Stimulated activated CD4-positive, alpha-beta T cell treated with anti-CD3 and anti-CD28 coated beads, TNF-alpha, amount 100 ng/mL, for 4 hours (primary cell): ENCODE data around the gene KIAA0513.

Source experiments
- DNase-seq, 3 experiments: peaks; one replicate each; pipeline ENCODE4 v3.0.0-alpha.2; 2020; ENCODE audit warnings: low read depth in 3 of 3

The KIAA0513 gene

DNA sequence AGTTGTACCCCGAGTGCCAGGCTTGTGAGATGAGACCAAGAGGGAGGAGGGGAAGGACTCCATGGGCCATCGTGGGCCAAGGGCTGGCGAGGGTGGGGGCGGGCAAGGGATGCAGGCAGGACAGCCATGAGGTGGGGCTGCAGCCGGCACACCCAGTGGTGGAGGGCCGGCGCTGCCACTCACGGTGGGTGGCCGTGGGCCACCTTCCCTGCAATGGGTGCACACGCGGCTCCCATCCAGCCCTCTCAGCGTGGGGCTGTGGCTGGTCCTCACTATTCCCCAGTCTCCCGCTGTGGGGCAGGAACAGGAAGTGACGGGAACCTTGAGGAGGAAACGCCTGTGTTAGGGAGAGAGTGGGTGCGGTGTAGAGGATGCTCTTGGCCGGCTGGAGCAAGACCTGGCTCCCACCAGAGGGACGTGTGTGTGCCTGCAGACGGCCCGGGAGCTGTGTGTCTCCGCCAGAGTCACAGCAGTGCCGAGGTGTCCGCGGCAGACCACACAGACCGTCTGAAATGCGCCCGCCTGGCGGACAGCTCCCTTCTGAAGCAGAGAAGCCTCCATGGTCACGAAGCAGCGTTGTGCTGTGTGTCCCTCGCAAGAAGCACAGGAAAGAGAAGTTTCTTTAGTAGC lies 61.1 kb downstream of the KIAA0513 start:
- no peak for DNase-seq

GRCh38 chr16:85089525-85089924 lies 61.9 kb downstream of the KIAA0513 start:
- DNase-seq = no peak

DNA sequence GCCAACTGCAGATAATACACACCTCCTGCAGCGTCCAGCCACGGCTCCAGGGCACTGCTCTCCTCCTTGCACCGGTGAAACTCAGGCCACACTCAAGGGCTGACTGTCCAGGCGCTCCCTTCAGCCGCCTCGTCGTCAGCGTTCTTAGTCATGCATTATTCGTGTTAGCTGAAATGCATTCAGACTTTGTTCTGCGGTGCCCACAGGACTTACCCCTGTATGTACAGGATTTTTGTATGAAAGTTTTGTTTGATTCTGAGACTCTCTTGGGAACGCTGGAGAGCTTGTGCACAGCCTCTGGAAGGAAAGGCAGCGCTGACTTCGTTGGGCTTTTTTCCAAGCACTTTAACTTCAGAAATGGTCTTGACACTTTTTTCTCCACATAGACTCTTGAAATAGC lies 62.6 kb downstream of the KIAA0513 start:
- no peak for DNase-seq

DNA sequence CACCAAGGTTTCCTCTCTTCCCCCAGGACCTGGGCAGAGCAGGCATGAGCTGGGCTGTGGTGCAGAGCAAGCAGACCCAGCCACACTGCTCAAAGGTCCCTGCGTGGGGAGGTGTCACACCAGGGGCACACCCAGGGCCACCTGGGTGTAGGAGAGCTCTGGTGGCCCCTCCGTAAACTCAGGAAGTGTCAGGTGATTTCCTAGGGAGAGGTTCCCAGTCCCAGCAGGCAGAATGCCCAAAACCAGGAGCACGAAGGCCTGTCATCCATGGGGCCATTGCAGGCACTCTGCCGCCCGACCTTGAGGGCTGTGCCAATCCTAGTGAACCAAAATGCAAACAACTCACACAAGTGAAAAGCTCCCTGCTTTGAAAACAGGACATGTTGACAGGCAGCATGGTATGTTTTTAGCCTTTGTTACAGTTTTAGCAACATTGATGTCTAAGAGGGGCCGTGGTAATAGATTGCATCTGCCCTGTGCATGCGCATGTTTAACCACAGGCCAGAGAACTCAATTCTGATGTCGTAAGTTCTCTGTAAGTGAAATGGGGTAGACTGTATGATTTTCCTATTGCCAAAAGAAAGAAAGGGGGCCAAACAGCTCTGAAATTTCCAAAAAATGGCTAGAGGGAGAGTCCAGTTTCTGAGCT lies 63.4 kb downstream of the KIAA0513 start:
- DNase-seq = no peak

- no peak for DNase-seq
Observed at GRCh38 chr16:85091522-85091910, 63.9 kb downstream of the KIAA0513 start.

- no peak for DNase-seq
Observed at GRCh38 chr16:85092309-85092708, 64.7 kb downstream of the KIAA0513 start.

- DNase-seq = no peak
Observed at GRCh38 chr16:85092851-85093250, 65.3 kb downstream of the KIAA0513 start.

DNA sequence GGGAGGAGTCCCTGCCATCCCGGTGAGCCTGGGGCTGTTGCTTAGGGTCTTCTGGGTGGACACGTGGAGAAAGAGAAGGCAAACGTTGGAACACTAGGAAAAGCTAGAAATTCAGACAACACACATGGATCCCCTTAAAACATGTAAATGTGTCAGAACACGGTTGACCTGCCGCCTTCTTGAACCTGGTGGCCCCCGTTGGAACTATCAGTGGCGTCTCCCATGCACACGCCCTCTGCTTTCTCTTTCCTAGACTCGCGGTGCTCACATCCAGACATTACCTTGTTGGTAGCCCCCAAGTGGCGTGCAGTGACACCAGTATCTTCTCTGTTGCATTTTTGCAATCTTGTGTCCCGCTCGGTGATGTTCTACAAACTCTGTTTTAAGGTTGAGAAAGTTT lies 66.1 kb downstream of the KIAA0513 start:
- no peak for DNase-seq

DNA sequence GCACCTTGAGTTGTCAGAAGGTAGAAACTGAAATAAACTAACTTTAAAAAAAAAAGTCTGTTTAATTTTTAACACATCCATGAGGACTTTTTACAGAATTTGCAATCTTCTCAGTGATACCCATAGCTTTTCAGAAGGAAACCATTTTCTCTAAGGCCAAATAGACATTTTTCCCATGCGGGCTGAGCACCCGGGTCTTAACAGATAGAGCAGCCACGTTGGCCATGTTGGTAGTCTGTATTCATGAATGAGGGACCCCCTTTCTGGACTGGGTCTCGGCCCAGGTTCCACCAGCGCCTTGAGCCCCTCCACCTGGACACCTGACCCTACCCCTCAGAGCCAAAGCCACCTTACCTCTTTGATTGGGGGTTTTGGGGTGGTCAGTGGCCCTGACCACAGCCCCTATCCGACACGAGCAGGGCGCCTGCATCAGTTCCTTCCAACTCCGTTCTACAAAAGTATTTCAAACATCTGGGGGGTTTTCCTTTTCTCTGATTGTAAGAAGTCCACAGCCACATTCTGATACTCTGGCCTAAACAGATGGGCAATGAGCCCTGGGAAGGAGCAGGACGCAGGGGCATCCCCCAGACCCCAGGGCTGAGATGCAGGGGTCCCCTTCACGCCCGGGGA lies 66.7 kb downstream of the KIAA0513 start:
- no peak for DNase-seq

GRCh38 chr16:85094812-85095211 lies 67.2 kb downstream of the KIAA0513 start:
- DNase-seq = no peak

DNA sequence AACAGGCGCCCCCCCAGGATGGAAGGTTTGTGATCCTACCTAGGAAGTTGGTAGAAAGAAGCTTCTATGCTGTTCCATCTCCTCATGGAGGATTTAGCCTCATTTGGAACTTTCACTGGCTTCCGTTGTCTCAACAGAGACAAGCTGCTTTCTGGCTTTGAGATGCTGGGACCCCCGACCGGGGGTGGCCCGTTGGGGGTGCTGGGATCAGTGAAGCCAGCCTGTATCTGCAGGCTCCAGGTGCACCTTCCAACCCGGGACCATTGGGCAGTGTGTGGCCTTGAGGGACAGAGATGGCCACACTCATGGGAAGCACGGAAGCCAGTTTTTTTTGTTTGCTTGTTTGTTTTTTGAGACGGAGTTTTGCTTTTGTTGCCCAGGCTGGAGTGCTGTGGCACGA lies 69.3 kb downstream of the KIAA0513 start:
- no peak for DNase-seq

DNA sequence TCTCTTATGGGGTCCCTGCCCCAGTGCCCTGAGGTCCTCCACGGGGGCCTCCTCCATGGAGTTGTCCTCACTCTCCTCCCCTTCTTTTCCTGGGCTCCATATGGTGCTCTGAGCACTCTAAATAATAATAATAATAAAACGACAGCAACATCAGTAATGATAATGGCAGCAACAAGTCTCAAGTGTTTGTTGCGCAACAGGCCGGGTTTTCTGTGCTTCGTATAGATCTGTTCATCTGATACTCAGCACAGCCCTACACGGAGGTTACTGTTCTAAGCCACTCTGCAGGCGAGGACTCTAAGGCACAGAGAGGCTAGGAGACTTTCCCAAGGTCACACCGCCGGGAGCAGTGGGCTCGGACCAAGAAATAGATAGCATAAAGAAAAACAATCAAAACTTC lies 71.0 kb downstream of the KIAA0513 start:
- DNase-seq = no peak

GRCh38 chr16:85100265-85100664 lies 72.7 kb downstream of the KIAA0513 start:
- no peak for DNase-seq

DNA sequence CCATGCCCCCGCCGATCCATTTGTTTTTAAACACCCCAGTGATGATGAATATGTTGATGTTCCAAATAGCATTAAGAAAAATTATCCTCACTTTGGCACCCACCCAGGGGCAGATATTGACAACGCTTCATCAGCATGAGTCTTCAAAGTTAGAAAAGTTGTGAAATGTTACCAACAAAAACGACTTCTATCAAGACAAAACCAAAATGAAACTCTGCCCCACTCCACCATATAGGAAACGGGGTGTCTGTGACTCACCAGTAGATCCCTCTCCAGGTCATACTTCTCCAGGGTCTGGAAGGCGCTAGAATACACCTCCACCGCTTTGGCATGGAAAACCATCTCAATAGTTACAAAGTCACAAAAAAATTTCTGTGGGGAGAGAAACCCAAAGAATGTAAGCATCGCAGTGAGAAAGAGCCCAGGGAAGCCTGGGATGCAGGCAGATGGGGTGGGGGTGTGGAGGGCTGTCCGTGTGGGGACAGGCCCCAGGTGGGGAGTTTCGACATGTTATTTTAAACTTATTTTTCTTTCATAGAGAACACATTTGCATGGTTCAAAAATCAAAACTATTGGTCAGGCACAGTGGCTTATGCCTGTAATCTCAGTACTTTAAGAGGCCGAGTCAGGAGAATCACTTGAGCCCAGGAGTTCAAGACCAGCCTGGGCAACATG lies 74.5 kb downstream of the KIAA0513 start:
- no peak for DNase-seq

DNA sequence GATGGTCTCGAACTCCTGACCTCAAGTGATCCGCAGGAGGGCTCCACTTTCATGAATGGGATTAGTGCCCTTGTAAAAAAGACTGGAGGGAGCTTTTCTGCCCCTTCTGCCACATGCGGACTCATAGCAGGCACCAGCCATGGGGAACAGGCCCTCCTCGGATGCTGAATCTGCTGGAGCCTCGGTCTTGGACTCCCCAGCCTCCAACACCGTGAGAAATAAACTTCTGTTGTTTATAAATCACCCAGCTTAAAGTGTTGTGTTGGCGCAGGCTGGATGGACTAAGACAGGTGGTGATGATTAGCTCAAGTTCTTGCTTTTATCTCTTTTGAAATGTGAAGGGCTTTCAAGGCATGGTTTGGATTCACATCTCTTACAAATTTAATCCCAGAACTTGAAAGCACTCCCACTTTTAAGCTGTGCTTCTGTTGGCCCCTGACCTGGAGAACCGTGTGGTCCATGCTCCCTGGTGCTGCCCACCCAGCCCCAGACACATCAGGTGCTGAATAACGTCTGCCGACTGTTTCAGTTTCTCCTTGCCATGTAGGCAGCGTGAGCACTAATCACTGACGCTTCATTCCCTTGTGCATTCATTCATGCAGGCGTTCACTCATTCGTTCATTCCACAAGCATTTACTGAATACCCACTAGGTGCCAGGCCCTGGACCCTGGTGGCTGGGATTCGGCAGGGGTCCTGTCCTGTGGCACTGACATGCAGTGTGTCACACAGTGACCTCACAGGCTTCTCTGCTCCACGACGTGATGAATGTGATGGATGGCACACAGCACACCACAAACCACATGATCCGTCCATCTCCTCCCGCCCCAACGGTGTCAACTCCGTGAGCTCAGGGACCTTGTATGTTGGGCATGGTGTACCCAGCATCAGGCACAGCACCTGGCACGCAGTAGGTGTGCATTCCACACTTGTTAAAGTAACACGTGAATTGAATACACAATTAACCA lies 75.8 kb downstream of the KIAA0513 start:
- DNase-seq = no peak

GRCh38 chr16:85104147-85104546 lies 76.6 kb downstream of the KIAA0513 start:
- DNase-seq = no peak

GRCh38 chr16:85104821-85105391 lies 77.3 kb downstream of the KIAA0513 start:
- DNase-seq = no peak

- DNase-seq = no peak
Observed at GRCh38 chr16:85105475-85105874, 77.9 kb downstream of the KIAA0513 start.

DNA sequence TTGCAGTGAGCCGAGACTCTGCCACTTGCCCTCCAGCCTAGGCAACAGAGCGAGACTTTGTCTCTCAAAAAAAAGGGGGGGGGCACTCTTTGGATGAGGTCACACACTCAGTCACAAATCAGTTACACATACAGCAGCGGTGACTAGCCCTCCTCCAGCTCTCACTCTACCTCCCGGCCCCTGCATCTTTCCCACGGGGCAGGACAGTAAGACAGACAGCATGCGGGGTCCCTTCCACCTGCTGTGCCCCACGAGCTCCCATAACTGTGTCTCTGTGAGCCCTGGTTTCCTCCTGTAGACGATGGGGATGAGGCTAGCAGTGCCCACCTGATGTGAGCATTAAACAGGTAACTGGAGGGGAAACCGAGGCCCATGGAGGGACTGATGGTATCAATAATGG lies 79.5 kb downstream of the KIAA0513 start:
- no peak for DNase-seq

- DNase-seq = no peak
Observed at GRCh38 chr16:85107532-85107931, 79.9 kb downstream of the KIAA0513 start.

- DNase-seq = no peak
Observed at GRCh38 chr16:85110105-85110504, 82.5 kb downstream of the KIAA0513 start.
